HG03378 (cell line): Measurements from ENCODE around the gene GALNT12.

ENCODE experiments used
- ATAC-seq: cut with Tn5 transposase; IDR thresholded peaks from one replicate; pipeline ENCODE4 v1.9.1; 2021; ENCODE audit warnings: mild to moderate bottlenecking, moderate library complexity; ENCODE audit not compliant: unreplicated experiment

GALNT12 gene

DNA sequence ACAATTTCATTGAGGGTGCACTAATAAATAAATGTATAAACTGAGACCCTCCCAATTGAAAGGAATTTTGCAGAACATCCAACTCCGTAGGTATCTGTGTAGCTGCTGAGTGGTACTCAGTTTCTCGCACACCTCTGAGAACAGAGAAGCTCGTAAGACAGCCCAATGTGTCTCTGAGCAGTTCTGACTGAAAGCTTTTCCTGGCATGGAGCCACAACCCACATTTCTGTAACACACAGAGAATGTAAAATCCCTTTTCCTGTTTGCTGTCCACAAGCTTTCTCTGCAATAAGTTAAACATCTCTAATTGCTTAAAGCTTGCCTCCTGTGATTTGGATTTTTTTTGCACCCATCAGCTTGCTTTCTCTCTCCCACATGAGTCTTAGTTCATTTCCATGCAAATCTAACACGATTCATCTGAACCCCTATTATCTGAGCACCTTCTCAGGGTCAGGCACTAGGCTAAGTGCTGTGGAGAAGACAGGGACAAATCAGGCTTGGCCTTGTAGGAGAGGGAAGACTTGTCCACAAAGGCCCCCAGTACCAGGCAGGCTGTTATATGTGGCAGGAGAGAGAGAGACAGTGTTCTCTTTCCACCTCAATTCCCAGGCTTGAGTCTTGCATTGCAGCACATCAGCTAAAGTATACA, 92.1 kb downstream of the GALNT12 start:
- ATAC-seq = no peak
